ENCODE results near the gene RBPJ. TPM values are rescaled to one million over a fixed set of nuclear protein-coding genes. Genes with fewer than 3 reads are reported as not detected.

Gene RBPJ
- 42.1 TPM for total RNA-seq
- long read RNA-seq, full-length matches to known transcripts: 11 of 16 reads
- long read RNA-seq, partial matches to known transcripts: 0 of 16 reads
- long read RNA-seq, other reads (novel, unspliced or antisense): 5 of 16 reads

DNA sequence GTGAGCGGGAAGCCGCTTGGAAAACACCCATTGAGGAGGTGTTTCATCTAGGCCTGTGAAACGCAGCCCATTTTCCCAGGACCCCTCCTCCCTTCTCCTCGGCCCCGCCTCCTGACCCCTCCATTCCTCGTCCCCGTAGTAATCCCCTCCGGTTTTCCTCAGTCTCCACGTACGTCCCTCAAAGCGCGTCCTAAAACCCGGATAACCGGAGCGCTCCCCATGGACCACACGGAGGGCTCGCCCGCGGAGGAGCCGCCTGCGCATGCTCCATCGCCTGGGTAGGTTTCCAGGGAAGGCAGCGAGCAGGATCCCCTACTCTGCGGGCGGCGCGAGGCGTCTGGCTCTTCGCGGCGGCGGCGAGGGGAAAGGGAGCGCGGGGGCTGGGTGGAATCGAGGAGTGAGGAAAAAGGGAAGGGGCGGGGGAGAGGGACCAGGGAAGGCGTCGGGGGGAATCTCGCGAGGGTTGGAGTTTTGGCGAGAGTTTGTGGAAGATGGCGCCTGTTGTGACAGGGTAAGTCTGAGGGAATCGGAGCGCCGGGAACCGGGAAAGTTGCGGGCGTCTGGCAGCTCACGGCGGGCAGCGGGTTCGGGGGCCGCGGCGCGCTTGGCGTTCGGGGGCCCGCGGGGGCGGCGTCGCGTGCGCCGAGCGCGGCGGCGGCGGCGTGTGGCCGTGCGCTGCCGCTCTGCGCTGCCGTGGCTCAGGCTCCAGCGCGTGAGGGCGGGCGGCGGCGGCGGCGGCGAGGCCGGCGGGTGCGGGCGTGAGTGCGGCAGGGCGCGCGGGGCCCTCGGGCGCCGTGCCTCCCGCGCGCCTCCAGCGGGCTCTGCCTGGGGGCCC lies at the start of gene RBPJ:
TSS of gene RBPJ (plus strand) at position 477 of the 835 bp plus-strand sequence. CDS start at position 492, 15 bp downstream.
- DNase-seq (ENCODE audit: missing footprints) (peak; percentile 93), ATAC-seq (peak; percentile 84)
- intact Hi-C loops (cut with DNase I): loop anchor here (5.0 to 10.0 kb wide), 7 partner anchors 92 to 534 kb away; partner anchors contain the start of genes SMIM20 and TBC1D19

- ATAC-seq (no peak), DNase-seq (ENCODE audit: missing footprints) (no peak)
- intact Hi-C loops (cut with DNase I): no loop called here
Measured at GRCh38 chr4:26271703-26272102, 49.1 kb upstream of the RBPJ start.

GRCh38 chr4:26272654-26273615 lies 47.9 kb upstream of the RBPJ start:
- ATAC-seq (no peak), DNase-seq (ENCODE audit: missing footprints) (no peak)
- intact Hi-C loops (cut with DNase I): no loop called here

DNA sequence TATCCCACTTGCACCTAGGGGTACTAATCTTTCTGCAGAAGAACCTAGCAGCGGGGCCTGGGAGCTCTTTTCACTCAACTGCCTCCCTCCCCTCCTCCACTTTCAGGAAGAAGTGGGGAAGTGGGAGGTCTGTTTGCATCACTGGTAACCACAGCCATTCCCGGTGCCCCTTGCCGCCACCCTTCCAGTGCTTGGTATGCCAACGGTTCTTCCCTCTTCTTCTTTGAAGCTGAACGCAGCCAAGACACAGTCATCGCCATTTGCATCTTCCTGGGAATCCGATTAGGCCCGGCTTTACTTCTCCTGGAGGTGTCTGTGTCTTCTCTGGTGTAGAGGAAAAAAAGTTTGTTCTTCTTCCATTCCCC lies 47.2 kb upstream of the RBPJ start:
- intact Hi-C loops (cut with DNase I): no loop called here
- ATAC-seq (peak; percentile 60), DNase-seq (ENCODE audit: missing footprints) (peak; percentile 73)

DNA sequence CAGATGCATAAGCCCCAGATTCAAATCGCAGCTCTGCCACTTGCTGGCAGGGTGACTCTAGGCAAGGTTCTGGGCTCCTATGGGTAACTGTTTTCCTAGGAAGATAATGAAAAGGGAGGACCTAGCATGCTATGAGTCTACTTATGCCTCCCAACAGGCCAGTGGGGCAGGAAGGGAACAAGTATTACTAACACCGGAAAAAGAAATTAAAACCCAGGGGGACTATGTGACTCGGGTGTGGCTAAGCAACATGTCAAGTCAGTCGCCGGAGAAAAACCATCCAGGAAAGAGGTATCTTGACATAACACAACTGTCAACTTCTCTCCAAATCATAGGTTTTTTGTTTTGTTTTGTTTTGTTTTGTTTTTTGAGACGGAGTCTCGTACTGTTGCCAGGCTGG lies 45.5 kb upstream of the RBPJ start:
- no peak for ATAC-seq
- intact Hi-C loops (cut with DNase I): no loop called here

DNA sequence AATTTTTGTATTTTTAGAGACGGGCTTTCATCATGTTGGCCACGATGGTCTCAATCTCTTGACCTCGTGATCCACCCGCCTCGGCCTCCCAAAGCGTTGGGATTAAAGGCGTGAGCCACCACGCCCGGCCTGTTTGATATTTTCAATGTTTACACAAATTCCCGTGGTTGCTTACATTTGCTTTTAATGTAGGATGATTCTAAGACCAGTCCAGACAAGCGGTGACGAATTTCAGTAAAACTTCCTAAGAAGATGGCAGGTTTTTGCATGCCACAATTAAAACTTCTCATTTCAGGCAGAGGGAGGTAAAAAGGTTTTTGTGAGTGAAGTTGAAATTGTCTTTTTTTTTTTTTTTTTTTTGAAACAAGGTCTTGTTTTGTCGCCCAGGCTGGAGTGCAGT lies 41.4 kb upstream of the RBPJ start:
- ATAC-seq: no peak
- intact Hi-C loops (cut with DNase I): no loop called here
- DNase-seq (ENCODE audit: missing footprints): no peak

More for the DNA sequence above, 45.5 kb upstream of the RBPJ start:
- no peak for DNase-seq (ENCODE audit: missing footprints)

- DNase-seq (ENCODE audit: missing footprints) (no peak), ATAC-seq (no peak)
- intact Hi-C loops (cut with DNase I): no loop called here
Measured at GRCh38 chr4:26281881-26282280, 38.9 kb upstream of the RBPJ start.

DNA sequence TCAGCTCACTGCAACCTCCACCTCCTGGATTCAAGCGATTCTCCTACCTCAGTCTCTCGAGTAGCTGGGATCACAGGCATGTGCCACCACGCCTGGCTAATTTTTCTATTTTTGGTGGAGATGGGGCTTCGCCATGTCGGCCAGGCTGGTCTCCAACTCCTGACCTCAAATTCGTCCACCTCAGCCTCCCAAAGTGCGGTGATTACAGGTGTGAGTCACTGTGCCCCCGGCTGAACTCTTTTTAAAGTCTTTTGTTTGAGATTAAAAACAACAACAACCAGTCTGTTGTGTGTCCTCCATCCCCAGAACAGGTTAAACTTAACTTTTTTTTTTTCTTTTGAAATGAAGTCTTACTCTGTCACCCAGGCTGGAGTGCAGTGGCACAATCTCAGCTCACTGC lies 36.3 kb upstream of the RBPJ start:
- no peak for ATAC-seq
- intact Hi-C loops (cut with DNase I): no loop called here
- no peak for DNase-seq (ENCODE audit: missing footprints)

DNA sequence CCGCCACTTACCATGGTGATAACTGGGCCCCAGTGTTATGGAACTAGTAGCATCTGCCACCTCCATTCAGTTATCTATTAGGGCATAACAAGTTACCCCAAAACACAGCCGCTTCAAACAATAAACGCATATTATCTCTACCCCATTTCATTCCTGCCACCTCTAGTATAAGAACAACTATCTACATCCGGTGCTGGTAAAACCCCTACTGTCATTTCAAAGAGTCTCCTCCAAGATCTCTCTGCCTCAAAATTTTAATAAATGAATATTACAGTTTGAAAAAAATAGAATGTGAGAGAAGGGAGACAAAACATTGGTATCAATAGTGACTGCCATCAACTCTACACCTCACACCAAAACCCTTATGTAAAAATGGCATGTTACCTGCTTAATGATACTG lies 35.5 kb upstream of the RBPJ start:
- DNase-seq (ENCODE audit: missing footprints) (no peak), ATAC-seq (no peak)
- intact Hi-C loops (cut with DNase I): no loop called here

DNA sequence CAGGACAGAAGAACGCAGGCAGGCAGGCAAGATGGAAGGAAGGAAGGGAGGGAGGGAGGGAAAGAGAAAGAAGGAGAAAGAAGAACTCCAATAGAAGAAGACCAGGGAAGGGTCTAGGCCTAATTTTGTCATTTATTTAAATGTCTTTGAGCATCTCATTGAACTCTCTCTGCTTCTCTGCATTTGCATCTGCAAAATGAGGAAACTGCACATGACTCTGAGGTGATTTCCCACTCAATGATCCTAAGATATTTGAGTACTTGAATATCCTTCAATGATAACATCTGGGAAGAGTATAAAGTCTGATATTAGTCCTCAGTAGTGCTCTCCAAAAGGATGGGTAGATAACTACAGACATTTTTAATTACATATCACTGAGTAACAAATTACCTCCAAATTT lies 33.1 kb upstream of the RBPJ start:
- intact Hi-C loops (cut with DNase I): no loop called here
- ATAC-seq (no peak), DNase-seq (ENCODE audit: missing footprints) (no peak)

- no peak for DNase-seq (ENCODE audit: missing footprints)
- ATAC-seq: peak; percentile 57
- intact Hi-C loops (cut with DNase I): no loop called here
Measured at GRCh38 chr4:26288355-26288909, 32.4 kb upstream of the RBPJ start.

DNA sequence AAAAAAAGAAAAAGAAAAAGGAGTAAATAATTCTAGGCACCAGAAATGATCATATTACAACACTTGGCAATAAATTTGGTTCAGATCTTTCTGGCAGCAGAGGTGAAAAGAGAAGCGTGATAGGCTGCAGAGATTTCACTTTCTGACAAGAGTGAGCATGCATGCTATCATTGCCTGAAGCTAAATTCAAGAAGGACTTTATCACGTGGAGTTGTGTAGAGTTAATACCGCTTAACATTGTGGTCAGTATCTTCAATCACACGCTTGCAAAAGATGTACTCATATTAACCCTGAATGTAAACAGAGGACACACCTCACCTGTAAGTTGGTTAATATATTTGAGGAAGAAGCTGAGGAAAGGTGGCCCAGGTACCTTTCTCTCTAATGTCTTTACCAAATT lies 31.4 kb upstream of the RBPJ start:
- DNase-seq (ENCODE audit: missing footprints) (no peak), ATAC-seq (no peak)
- intact Hi-C loops (cut with DNase I): no loop called here

- DNase-seq (ENCODE audit: missing footprints) (no peak), ATAC-seq (no peak)
- intact Hi-C loops (cut with DNase I): no loop called here
Measured at GRCh38 chr4:26290321-26290720, 30.5 kb upstream of the RBPJ start.

DNA sequence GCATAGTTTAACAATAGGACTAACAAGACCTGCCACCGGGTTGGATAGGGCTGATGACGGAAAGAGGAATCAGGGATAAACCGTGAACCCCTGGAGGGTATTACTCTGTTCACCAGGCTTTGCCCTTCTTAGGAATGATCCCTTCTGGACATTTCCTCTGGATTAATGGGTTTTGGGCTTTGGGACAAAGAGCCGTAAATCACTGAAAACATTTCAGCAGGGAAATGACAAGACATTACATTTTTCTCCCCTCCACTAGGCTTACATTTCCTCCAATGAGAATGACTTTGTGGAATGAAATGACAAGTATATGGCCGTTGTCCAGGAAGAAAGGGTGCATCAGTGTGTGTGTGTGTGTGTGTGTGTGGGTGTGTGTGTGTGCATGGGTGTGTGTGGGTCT lies 25.9 kb upstream of the RBPJ start:
- ATAC-seq (no peak), DNase-seq (ENCODE audit: missing footprints) (no peak)
- intact Hi-C loops (cut with DNase I): no loop called here

DNA sequence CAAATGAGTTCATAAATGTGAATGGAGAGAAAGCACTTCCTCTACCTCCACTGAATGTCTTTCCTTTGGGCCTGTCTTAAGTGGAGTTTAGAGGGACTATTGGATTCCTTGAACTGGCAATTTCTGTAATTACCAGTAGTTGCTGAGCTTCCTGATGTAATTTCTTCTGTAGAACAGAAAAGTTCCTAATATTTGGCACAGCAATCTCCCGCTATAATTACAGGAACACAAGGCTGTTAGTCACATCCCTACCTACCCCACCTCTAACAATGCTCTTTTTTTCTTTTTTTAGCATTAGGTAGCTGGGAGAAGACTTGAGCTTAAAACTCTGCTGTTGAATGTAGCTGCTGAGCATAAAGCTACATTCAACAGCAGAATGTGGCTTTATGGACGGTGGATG lies 24.8 kb upstream of the RBPJ start:
- intact Hi-C loops (cut with DNase I): no loop called here
- ATAC-seq: no peak
- DNase-seq (ENCODE audit: missing footprints): no peak

- DNase-seq (ENCODE audit: missing footprints): no peak
- intact Hi-C loops (cut with DNase I): no loop called here
- no peak for ATAC-seq
Measured at GRCh38 chr4:26296514-26296913, 24.3 kb upstream of the RBPJ start.

DNA sequence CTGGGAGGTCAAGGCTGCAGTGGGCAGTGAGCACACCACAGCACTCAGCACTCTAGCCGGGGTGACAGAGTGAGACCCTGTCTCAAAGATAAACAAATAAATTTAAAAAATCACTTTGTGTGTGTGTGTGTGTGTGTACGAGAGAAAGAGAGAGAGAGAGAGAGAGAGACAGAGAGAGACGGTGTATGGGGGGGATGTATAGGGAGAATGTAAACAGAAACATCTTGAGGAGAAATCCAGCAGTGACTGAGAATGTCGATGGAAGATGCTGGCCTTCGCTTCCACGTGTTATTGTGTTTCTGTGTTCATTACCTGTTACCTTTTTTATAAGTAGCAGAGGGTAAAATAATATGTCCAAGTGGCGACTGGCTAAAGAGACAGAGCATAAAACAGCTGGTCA lies 23.6 kb upstream of the RBPJ start:
- DNase-seq (ENCODE audit: missing footprints): no peak
- intact Hi-C loops (cut with DNase I): no loop called here
- no peak for ATAC-seq

- no peak for ATAC-seq
- no peak for DNase-seq (ENCODE audit: missing footprints)
- intact Hi-C loops (cut with DNase I): no loop called here
Measured at GRCh38 chr4:26298198-26298947, 22.4 kb upstream of the RBPJ start.
